Germinal center (tissue), 1 donor: ENCODE measurements around the gene EHF.

ENCODE experiments used
- DNase-seq: peaks from one replicate; pipeline ENCODE4 v3.0.0; 2012; ENCODE audit warnings: mixed read lengths, low spot score

EHF gene

GRCh38 chr11:34644669-34645406 is 23.9 kb downstream of the EHF start:
- DNase-seq, result no peak

GRCh38 chr11:34646431-34646830 is 25.5 kb downstream of the EHF start:
- no peak for DNase-seq

- DNase-seq, result no peak
Observed at GRCh38 chr11:34647131-34647530, 26.2 kb downstream of the EHF start.

- DNase-seq, result no peak
Observed at GRCh38 chr11:34647532-34647931, 26.6 kb downstream of the EHF start.

GRCh38 chr11:34648036-34648435 is 27.1 kb downstream of the EHF start:
- DNase-seq, result no peak

GRCh38 chr11:34649597-34649996 is 28.7 kb downstream of the EHF start:
- no peak for DNase-seq

- DNase-seq, result peak; percentile 19
Observed at GRCh38 chr11:34650528-34650927, 29.6 kb downstream of the EHF start.

GRCh38 chr11:34651551-34651950 is 30.7 kb downstream of the EHF start:
- no peak for DNase-seq

- no peak for DNase-seq
Observed at GRCh38 chr11:34652191-34652973, 31.5 kb downstream of the EHF start.

GRCh38 chr11:34653031-34653430 is 32.1 kb downstream of the EHF start:
- no peak for DNase-seq

- DNase-seq, result peak; percentile 46
Observed at GRCh38 chr11:34653851-34654482, 33.1 kb downstream of the EHF start.

- no peak for DNase-seq
Observed at GRCh38 chr11:34654483-34655334, 33.8 kb downstream of the EHF start.

GRCh38 chr11:34655335-34656008 is 34.6 kb downstream of the EHF start:
- no peak for DNase-seq

- DNase-seq, result no peak
Observed at GRCh38 chr11:34656062-34656720, 35.3 kb downstream of the EHF start.

GRCh38 chr11:34658071-34659015 is 37.5 kb downstream of the EHF start:
- DNase-seq, result no peak

- DNase-seq, result no peak
Observed at GRCh38 chr11:34659096-34659733, 38.3 kb downstream of the EHF start.

- DNase-seq, result no peak
Observed at GRCh38 chr11:34665077-34665835, 44.4 kb downstream of the EHF start.

- DNase-seq, result no peak
Observed at GRCh38 chr11:34667810-34668582, 47.1 kb downstream of the EHF start.
